SK-N-SH (cell line): ENCODE data around the gene AHRR.

Experiments used
- CTCF ChIP-seq: fragments of 200-600 bp; sonication (generic); IDR thresholded peaks from 2 replicates; pipeline ENCODE4 v1.6.1; 2017; ENCODE audit warnings: antibody characterized with exemption, mild to moderate bottlenecking, moderate library complexity
- GABPA ChIP-seq: IDR thresholded peaks from 2 replicates; pipeline ENCODE4 v1.4.0; 2012; ENCODE audit warnings: low read depth, mild to moderate bottlenecking
- JUND ChIP-seq: IDR thresholded peaks from 2 replicates; pipeline ENCODE4 v1.4.0; 2012
- NFIC ChIP-seq: IDR thresholded peaks from 2 replicates; pipeline ENCODE4 v1.4.0; 2012; ENCODE audit warnings: borderline replicate concordance
- TAF1 ChIP-seq: IDR thresholded peaks from 2 replicates; pipeline ENCODE4 v1.6.1; 2012; ENCODE audit warnings: low read depth, mild to moderate bottlenecking, low read length, moderate library complexity, borderline replicate concordance
- TF ChIP-seq, protein P1 (sequence below): IDR thresholded peaks from 2 replicates; pipeline ENCODE4; 2012
- TF ChIP-seq, protein P2 (sequence below): fragments of 150-350 bp; IDR thresholded peaks from 2 replicates; pipeline ENCODE4 v1.6.1; 2017; ENCODE audit warnings: antibody characterized with exemption, low read length, low read depth, borderline replicate concordance

DNA sequence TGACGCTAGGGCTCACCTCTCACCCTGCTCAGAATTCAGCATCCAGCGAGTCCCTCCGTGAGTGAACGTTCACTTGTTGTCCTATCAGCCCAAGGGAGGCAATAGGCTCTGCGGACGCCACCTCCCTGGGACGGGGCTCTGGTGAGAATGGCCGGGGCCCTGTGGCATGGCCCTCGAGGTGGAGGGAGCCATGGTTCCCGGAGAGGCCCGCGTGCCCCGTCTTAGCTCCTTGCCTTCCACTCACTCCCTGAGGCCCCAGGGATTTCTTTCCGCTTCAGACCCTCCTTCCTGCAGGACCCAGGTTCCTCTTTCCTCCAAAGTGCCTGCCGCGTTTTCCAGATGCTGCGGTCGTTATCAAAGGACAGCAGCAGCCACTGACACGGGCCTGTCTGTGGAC lies 142.9 kb downstream of the AHRR start:
- TF ChIP-seq CTCF (no peak), JUND (no peak), TAF1 (no peak), GABPA (no peak), NFIC (no peak)
- TF ChIP-seq, protein P1, sequence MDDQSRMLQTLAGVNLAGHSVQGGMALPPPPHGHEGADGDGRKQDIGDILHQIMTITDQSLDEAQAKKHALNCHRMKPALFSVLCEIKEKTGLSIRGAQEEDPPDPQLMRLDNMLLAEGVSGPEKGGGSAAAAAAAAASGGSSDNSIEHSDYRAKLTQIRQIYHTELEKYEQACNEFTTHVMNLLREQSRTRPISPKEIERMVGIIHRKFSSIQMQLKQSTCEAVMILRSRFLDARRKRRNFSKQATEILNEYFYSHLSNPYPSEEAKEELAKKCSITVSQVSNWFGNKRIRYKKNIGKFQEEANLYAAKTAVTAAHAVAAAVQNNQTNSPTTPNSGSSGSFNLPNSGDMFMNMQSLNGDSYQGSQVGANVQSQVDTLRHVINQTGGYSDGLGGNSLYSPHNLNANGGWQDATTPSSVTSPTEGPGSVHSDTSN = no peak
- TF ChIP-seq, protein P2, sequence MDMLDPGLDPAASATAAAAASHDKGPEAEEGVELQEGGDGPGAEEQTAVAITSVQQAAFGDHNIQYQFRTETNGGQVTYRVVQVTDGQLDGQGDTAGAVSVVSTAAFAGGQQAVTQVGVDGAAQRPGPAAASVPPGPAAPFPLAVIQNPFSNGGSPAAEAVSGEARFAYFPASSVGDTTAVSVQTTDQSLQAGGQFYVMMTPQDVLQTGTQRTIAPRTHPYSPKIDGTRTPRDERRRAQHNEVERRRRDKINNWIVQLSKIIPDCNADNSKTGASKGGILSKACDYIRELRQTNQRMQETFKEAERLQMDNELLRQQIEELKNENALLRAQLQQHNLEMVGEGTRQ = no peak
